Left ventricle myocardium inferior (tissue), 1 donor: ENCODE measurements around the gene PARP16. TPM values are rescaled to one million over a fixed set of nuclear protein-coding genes. Genes with fewer than 3 reads are reported as not detected.

Source experiments
- DNase-seq: peaks from one replicate; pipeline ENCODE4 v3.0.0-alpha.2; 2020
- H3K27ac ChIP-seq: fragments of 200-600 bp; replicated peaks from 2 replicates; pipeline ENCODE4 v1.8.0; 2021
- H3K27me3 ChIP-seq: fragments of 200-600 bp; 2 replicates; pipeline ENCODE4 v1.8.0; 2021; ENCODE audit warnings: low read depth
- H3K36me3 ChIP-seq: fragments of 200-600 bp; 2 replicates; pipeline ENCODE4 v1.8.0; 2021
- H3K4me1 ChIP-seq: fragments of 200-600 bp; 2 replicates; pipeline ENCODE4 v1.8.0; 2021
- H3K4me3 ChIP-seq: fragments of 200-600 bp; 2 replicates; pipeline ENCODE4 v1.8.0; 2021; ENCODE audit warnings: mild to moderate bottlenecking, moderate library complexity
- H3K9me3 ChIP-seq: fragments of 200-600 bp; replicated peaks from 2 replicates; pipeline ENCODE4 v1.8.0; 2021
- intact Hi-C: fragments of 100-400 bp; cut with micrococcal nuclease; formaldehyde crosslinking; loops from one replicate; pipeline ENCODE4 v1.11.0; 2022
- total RNA-seq: library from RNA; stranded (reverse); fragmentation: NEBNext Ultra II Directional; extraction: Animal tissue kit (Norgen Biotek cat#: 25700); gene quantifications from one replicate; pipeline ENCODE4 v1.2.1, GENCODE V29; 2021
- TF ChIP-seq, protein P1 (sequence below): fragments of 200-600 bp; IDR thresholded peaks from 2 replicates; pipeline ENCODE4 v1.8.0; 2021; ENCODE audit warnings: antibody characterized with exemption, mild to moderate bottlenecking, borderline replicate concordance
- donor health status: DM: no; HTN: yes; CAD: no; lungs with severe emphysema.

PARP16 gene
- total RNA-seq, 1 donor from 2014 or later: 4.6 TPM

DNA sequence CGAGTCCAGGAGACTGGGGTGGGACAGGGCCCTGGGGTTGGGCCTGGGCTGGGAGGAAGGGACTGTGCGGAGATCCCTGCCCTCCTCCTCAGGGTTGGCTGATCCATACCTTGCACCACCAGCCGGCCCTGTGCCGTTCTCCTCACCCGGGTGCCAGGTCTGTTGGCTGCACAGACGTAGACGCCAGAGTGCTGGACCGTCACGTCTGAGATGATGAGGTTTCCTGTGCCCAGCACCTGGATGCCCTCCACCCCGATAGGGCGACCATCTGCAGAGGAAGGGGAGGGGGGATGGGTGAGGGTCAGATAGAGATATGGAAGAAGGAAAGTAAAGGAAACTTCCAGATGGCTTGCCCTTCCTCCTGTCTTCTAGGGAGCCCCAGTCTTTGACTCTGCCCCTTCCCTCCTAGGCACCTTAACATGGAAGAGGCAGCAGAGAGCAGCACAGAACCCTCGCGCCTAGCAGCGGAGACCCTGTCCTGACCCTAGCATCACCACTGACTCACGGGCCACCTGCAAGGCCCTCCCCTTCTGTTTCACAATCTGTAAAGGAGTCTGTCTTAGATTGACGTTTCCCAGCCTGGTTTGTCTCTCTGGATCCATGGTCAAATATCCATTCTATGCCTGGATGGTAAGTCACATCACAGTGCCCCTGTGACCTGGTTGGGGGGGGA, 46.6 kb upstream of the PARP16 start:
- Histone ChIP-seq H3K9me3 (no peaks in the 10 kb centered on the region), H3K27me3 (peaks cover 29% of the 10 kb centered on the region), H3K4me1 (no peaks in the 10 kb centered on the region), H3K27ac (no peak overlapping the region), H3K36me3 (no peaks in the 10 kb centered on the region), H3K4me3 (no peak overlapping the region)
- TF ChIP-seq, protein P1, sequence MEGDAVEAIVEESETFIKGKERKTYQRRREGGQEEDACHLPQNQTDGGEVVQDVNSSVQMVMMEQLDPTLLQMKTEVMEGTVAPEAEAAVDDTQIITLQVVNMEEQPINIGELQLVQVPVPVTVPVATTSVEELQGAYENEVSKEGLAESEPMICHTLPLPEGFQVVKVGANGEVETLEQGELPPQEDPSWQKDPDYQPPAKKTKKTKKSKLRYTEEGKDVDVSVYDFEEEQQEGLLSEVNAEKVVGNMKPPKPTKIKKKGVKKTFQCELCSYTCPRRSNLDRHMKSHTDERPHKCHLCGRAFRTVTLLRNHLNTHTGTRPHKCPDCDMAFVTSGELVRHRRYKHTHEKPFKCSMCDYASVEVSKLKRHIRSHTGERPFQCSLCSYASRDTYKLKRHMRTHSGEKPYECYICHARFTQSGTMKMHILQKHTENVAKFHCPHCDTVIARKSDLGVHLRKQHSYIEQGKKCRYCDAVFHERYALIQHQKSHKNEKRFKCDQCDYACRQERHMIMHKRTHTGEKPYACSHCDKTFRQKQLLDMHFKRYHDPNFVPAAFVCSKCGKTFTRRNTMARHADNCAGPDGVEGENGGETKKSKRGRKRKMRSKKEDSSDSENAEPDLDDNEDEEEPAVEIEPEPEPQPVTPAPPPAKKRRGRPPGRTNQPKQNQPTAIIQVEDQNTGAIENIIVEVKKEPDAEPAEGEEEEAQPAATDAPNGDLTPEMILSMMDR: no peak
- DNase-seq: no peak
- intact Hi-C loops: no loop called here

DNA sequence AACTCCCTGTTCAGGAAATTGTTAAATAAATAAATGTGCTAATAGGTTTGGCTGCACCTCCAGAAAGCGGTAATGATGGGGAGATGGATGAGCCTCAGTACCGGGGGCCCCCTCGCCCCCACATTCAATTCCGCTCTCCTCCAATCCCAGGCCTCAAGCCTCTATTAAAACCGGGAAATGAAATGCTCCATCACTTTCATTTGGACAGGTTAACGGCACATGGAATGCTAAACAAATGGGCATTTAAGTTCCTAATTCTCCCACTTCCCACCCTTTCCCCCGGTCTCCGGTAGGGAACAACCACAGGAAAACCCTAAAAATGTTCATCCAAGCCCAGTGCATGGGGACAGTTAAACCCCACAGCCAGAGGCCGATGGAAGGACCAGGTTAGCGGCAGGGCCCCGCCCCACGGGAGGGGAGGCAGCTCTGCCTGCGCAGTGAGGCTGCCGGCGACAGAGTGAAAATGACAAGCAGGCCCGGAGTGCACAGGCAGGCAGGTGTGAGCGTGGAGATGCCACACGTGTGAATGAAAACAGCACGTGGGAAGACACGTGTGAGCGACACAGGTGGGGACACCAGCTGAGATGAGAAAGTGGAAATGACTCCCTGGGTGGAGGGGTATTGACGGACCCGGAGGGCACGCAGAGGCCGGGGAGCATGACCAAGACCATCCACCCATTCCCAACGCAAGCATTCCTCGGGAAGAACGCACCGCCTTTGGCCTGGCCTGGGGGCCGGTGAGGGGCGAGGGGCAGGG, 45.9 kb upstream of the PARP16 start:
- Histone ChIP-seq H3K27me3 (peaks cover 22% of the 10 kb centered on the region), H3K4me1 (no peaks in the 10 kb centered on the region), H3K36me3 (no peaks in the 10 kb centered on the region), H3K9me3 (no peaks in the 10 kb centered on the region), H3K27ac (no peak overlapping the region), H3K4me3 (no peak overlapping the region)
- no peak for DNase-seq
- intact Hi-C loops: no loop called here
- TF ChIP-seq, protein P1: no peak

DNA sequence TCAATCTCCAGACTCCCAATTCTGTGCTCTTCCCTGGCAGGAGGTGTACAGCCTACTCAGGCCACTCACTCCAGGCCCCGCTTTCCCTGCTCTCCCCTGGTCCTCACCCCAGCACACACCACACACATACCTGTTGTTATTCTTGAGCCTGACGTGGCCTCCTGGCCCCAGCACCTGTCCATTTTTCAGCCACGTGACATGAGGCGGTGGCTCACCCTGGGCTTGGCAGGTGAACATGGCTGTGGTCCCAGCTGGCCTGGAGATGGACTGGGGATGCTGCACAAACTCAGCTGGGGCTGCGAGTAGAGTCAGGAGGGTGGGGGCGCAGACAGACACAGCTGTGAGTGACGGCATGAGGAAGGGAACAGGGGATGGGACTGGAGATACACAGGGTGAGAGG, 45.1 kb upstream of the PARP16 start:
- intact Hi-C loops: no loop called here
- no peak for DNase-seq
- Histone ChIP-seq H3K9me3 (no peaks in the 10 kb centered on the region), H3K27me3 (peaks cover 14% of the 10 kb centered on the region), H3K4me3 (no peak overlapping the region), H3K36me3 (no peaks in the 10 kb centered on the region), H3K4me1 (no peaks in the 10 kb centered on the region), H3K27ac (no peak overlapping the region)
- TF ChIP-seq, protein P1: no peak

DNA sequence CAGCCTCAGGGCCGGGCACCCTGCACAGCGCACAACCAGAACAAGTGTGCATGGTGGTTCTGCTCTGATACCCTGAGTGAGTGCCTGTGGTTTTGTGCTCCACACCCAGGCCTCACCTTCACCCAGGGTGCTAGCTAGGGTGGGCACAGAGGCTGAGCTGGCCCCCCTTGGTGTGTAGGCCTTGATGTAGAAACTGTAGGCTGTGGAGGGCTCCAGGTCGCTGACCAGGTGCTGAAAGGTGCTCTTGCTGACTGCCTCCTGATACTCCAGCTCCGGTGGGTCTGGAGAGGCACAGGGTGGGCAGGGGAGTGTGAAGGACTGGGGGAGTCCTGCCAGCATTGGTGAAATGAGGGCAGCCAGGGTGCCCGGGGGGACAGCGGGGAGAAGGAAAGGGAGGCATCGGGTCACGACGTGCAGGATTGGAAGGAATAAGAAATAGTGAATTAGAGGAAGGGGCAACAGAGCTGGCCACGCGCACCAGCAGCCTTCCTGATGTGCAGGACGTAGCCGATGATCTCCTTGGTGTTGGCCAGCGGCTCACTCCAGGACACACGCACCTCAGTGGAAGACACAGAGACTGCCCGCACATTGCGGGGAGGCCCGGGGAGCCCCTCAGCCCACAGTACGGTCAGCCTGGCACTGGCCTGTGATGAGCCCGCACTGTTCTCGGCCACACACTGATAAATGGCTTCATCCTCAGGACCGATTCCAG, 44.4 kb upstream of the PARP16 start:
- no peaks in the 10 kb centered on the region for H3K36me3 ChIP-seq
- TF ChIP-seq, protein P1: no peak
- no peak overlapping the region for H3K27ac ChIP-seq
- H3K27me3 ChIP-seq: peaks cover 11% of the 10 kb centered on the region
- no peak for DNase-seq
- peaks cover 7% of the 10 kb centered on the region for H3K4me1 ChIP-seq
- intact Hi-C loops: no loop called here
- no peaks in the 10 kb centered on the region for H3K9me3 ChIP-seq
- H3K4me3 ChIP-seq: no peak overlapping the region

- Histone ChIP-seq H3K4me1 (peaks cover 11% of the 10 kb centered on the region), H3K9me3 (no peaks in the 10 kb centered on the region), H3K27ac (no peak overlapping the region), H3K27me3 (peaks cover 7% of the 10 kb centered on the region), H3K4me3 (no peak overlapping the region), H3K36me3 (no peaks in the 10 kb centered on the region)
- DNase-seq: no peak
- intact Hi-C loops: no loop called here
- TF ChIP-seq, protein P1: no peak
These were observed 43.5 kb upstream of the PARP16 start for GRCh38 chr15:65329984-65330735.
